NCI-H774 (cell line): ENCODE measurements around the gene SERPINA1.

Experiments
- DNase-seq: peaks from one replicate; lab custom pipeline; 2025; lab: John Stamatoyannopoulos, UW

SERPINA1 gene

GRCh38 chr14:94397289-94398181 lies 9.1 kb upstream of the SERPINA1 start:
- no peak for DNase-seq

GRCh38 chr14:94396628-94397225 lies 8.3 kb upstream of the SERPINA1 start:
- DNase-seq: no peak

- peak; percentile 86 for DNase-seq
These were observed 7.6 kb upstream of the SERPINA1 start for GRCh38 chr14:94395888-94396574.

DNA sequence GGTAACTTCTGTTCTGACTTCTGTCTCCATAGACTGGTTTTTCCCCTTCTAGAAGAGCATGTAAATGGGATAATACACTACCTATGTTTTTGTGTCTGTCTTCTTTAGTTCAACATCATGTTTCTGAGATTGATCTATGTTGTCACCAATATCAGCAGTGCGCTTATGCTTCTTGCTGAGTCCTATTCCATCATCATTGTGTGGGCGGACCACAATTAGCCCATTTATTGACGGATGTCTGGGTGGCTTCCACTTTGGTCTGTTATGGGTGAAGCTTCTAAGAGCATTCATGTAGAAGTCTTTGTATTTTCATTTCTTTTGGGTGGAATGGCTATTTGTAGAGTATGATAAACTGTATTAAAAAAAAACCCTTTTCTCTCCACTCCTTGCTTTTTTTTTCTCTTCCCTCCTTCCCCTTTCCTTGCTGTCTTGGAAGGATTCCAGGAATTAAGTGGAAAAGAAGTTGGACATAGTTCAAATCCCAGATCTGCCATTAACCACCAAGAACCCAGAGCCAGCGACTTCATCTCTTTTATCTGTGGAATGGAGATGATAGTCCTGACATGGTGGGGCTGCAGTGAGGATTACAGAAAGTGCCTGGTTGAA lies 7.0 kb upstream of the SERPINA1 start:
- DNase-seq: no peak

DNA sequence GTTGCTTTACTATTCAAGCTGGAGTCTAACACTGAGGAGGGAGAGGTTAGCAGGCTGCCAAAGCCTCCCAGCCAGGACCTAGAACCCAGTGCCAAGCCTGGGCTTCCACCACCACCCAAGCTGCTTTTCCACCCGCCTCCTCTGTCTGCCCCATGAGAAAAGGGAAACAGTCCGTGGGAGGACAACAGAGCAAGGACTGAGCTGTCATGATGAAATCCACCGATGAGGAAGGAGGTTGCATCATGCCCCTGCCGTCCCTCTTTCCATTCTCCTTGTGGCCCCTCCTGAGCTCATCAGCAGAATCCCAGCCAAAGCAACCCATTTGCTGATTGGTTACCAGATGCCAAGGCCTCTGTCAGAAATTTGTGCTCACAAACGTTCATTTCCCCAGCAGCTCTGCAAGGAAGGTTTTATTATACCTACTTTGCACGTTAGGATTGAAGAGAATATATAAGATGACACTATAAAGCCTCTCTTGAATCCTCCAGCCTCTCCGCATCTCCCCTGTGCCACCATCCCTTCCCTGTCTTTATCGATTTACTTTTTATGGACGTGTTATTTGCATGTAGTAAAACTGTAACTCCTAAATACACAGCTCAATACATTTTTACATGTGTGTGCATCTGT lies 6.3 kb upstream of the SERPINA1 start:
- DNase-seq: no peak

GRCh38 chr14:94394025-94394493 lies 5.7 kb upstream of the SERPINA1 start:
- no peak for DNase-seq

- no peak for DNase-seq
These were observed 5.1 kb upstream of the SERPINA1 start for GRCh38 chr14:94393474-94393873.

DNA sequence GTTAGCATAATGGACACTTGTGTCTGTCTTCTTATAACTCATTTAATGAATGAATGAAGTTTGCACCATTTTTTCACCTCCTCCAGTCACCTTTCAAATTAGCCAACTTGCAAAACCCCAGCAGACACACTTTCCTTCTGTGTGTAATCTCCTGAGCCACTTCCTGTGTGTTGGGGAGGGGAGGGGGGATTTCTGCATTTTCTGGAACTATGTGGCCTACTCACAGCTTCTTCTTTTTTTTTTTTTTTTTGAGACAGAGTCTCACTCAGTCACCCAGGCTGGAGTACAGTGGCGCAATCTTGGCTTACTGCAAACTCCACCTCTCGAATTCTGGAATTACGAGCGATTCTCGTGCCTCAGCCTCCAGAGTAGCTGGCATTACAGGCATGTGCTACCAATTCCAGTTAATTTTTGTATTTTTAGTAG lies 4.1 kb upstream of the SERPINA1 start:
- no peak for DNase-seq

- DNase-seq: no peak
These were observed 3.0 kb upstream of the SERPINA1 start for GRCh38 chr14:94391281-94391975.

- no peak for DNase-seq
These were observed 2.1 kb upstream of the SERPINA1 start for GRCh38 chr14:94390372-94391086.

DNA sequence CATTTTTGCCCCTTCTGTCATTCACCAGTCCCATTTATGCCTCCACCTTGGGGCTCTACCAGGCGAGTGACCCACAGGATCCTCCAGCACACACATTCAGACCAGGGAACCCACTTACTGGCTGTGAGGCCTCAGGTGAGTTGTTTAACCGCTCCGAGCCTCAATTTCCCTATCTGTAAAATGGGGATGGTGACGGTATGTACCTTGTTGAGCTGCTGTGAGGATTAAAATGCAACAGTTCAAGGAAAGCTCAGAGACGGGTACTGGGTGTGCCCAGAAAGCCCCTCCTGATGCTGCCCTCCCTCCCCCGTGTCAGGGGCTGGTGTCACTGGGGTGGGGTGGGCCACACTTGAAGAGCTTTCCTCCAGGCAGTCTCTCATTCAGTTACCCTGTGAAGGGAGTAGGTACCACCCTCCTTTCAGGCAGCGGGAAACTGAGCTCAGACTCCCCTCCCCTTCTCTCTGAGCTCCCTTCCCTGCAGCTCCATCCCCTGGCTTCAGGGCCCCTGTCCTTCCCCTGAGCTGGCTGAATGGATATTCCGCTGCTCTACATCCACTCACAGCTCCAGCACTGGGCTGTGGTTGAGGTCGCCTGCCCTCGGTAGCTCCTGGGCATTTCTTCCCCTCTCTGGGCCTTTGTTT lies 1.4 kb upstream of the SERPINA1 start:
- no peak for DNase-seq

- no peak for DNase-seq
These were observed 685 bp upstream of the SERPINA1 start for GRCh38 chr14:94389104-94389469.

GRCh38 chr14:94388027-94388383 lies 397 bp downstream of the SERPINA1 start:
- no peak for DNase-seq

DNA sequence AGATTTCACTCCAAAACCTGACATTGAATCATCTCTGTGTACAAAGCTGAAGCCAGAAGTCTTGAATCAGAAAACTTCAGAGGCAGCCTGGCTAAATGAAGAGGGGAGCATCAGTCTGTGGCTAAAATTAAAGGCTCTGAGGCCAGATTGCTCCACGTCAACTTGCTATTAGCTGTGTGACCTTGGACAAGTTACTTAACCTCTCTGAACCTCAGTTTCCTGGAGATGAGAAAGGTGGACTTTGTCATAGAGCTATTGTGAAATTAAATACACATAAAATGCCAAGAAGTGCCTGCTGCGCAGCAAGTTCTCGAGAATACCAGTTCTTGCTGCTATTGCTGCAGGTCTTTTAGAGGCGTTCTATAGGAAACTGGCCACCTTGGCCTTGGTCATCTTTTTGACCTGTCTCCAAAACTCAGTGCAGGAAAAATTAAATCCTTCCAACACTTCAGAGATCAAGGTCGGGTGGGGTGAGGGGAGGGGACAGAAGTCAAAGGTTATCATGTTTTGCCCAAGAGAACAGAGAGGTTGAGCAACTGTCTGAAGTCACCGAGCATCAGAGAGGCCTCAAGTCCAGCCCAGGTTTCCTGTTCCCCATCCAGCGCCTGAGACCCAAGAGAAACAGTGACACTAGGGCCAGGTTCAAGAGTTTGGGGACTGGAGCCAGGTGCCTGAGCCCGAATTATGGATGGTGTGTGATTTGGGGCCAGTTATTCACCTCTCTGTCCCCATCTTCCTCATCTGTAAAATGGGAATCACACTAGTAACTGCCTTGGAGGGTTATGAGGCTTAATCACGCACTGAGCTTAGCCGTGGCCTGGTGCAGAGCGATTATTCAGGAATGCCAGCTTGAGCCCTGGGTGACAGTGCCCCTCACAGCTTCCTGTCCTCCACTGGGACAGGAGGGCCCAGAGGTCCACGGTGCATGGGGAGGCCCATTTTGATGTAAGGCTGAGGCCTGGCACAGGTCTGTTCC lies 1.1 kb downstream of the SERPINA1 start:
- DNase-seq: no peak

DNA sequence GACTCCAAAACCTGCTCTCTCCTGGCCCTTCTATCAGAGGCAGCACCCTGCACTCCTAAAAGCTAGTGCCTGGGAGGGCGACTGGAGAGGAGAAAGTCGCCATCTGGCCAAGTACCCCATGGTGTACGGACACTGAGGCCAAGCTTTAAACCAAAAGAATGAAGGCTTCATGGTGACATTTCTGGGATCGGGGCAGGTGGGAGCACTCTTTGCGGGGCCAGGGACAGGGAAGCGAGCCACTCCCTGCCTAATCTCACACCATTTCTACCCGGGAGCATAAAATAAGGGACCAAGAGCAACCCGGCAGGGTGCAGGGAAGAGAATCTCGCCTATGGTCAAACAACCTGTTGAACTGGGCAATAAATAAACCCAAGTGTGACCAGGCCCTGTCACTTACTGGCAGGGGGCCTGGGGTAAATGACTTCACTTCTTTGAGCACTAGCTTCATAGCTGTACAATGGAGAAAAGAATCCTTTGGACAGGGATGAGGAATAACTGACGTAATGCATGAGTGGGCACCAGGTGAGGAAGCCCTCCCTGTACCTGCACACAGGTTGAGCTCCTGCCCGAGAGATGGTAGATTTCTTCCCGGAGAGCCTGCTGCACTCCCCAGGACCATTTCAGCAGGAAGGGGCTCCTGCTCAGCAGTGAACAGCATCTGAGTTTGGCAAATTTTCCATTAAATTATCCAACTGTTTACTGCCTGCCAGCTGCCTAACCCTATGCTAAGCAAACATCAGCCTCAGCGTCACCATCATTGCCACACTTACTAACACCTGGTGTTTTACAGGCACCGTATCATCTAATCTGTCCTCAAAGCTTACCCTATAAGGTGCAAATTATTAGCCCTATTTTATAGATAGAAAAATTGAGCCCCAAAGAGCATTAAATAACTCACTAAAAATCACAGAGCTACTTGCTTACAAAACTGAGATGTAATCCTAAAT lies 2.0 kb downstream of the SERPINA1 start:
- peak; percentile 31 for DNase-seq

- no peak for DNase-seq
These were observed 2.8 kb downstream of the SERPINA1 start for GRCh38 chr14:94385553-94386057.

DNA sequence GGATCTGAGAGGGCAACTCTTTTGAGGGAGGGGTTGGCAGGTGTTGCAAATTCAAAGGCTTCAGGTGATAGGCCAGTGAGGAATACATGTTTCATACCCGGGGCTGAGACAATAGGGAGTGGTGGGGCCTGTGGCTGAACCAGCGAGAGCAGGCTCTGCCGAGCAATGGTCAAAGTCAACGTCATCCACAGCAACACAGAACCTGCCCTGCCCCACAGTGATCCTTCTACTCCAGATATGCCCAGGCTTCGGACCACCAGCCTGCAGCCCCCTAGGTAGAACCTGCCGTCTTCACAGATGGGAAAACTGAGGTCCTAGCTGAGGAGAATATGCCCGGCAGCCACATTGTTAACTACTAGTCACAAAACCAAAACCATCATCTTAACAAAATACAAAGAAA lies 4.1 kb downstream of the SERPINA1 start:
- DNase-seq: no peak

- DNase-seq: no peak
These were observed 4.6 kb downstream of the SERPINA1 start for GRCh38 chr14:94383777-94384176.
